Measurements from ENCODE around the gene SYNE1.

DNA sequence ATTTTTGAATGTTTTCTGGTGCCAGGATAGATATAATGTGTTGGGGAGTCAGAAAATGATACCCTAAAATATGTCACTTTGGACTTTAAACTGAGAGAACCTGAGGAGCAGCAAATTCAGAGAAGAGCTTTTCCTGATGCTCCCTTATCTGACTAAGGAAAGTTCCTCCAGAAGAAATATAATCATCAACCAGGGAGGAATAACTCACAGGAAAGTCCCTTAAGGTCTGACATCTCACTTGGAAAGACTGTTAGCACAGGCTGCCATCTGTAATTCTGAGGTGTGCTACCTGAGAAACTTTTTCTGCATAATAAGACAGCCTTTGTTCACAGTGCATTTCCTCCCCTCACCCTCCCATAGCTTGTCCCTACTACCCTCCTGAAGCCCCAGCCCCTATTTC lies 218.6 kb downstream of the SYNE1 start:
- TF ChIP-seq, protein P1, sequence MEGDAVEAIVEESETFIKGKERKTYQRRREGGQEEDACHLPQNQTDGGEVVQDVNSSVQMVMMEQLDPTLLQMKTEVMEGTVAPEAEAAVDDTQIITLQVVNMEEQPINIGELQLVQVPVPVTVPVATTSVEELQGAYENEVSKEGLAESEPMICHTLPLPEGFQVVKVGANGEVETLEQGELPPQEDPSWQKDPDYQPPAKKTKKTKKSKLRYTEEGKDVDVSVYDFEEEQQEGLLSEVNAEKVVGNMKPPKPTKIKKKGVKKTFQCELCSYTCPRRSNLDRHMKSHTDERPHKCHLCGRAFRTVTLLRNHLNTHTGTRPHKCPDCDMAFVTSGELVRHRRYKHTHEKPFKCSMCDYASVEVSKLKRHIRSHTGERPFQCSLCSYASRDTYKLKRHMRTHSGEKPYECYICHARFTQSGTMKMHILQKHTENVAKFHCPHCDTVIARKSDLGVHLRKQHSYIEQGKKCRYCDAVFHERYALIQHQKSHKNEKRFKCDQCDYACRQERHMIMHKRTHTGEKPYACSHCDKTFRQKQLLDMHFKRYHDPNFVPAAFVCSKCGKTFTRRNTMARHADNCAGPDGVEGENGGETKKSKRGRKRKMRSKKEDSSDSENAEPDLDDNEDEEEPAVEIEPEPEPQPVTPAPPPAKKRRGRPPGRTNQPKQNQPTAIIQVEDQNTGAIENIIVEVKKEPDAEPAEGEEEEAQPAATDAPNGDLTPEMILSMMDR (IDR thresholded peaks at IDR 0.05; ENCODE audit: insufficient read depth, low read length, poor library complexity, severe bottlenecking), result no peak
- no peak for TF ChIP-seq EZH2phosphoT487 (conservative IDR thresholded peaks at IDR 0.05; ENCODE audit: low read length)

Measured in SU-DHL-6 (cell line).